DND-41 (cell line): ENCODE data around the gene RPS27.

Experiments used
- EZH2 ChIP-seq: IDR thresholded peaks from 3 replicates; pipeline ENCODE4 v1.6.1; 2012; ENCODE audit warnings: borderline replicate concordance, low read depth, mild to moderate bottlenecking, moderate library complexity, low read length, inconsistent platforms; ENCODE audit not compliant: severe bottlenecking
- TF ChIP-seq, protein P1 (sequence below): IDR thresholded peaks from 2 replicates; pipeline ENCODE4 v1.5.1; 2012; ENCODE audit warnings: borderline replicate concordance, low read length, moderate library complexity, mild to moderate bottlenecking; ENCODE audit not compliant: poor library complexity, severe bottlenecking; ENCODE audit errors: extremely low read depth

DNA sequence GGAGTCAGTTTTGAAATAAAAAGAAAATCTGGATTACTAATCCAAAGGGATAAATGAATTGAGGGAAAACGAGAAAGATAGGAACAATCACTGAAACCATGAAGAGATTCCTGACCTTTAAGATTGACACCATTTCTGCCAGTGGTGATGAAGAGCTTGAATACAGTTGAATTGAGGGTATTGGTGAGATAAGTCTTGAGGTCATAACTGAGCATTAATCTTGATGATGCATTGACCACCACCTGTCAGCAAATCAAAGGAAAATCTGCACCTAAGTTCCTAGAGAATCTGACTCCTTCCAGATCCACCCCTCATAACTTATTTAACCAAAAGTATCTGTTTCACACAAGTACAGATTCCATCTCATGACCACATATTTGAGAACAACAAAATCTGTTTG lies 21.6 kb downstream of the RPS27 start:
- TF ChIP-seq, protein P1, sequence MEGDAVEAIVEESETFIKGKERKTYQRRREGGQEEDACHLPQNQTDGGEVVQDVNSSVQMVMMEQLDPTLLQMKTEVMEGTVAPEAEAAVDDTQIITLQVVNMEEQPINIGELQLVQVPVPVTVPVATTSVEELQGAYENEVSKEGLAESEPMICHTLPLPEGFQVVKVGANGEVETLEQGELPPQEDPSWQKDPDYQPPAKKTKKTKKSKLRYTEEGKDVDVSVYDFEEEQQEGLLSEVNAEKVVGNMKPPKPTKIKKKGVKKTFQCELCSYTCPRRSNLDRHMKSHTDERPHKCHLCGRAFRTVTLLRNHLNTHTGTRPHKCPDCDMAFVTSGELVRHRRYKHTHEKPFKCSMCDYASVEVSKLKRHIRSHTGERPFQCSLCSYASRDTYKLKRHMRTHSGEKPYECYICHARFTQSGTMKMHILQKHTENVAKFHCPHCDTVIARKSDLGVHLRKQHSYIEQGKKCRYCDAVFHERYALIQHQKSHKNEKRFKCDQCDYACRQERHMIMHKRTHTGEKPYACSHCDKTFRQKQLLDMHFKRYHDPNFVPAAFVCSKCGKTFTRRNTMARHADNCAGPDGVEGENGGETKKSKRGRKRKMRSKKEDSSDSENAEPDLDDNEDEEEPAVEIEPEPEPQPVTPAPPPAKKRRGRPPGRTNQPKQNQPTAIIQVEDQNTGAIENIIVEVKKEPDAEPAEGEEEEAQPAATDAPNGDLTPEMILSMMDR, result no peak
- no peak for TF ChIP-seq EZH2
